Muscle of back (tissue), 11 donors: Measurements from ENCODE around the gene XRCC4. TPM values are rescaled to one million over a fixed set of nuclear protein-coding genes. Genes with fewer than 3 reads are reported as not detected.

Experiments used
- DNase-seq, 3 donors: peaks; one replicate each; pipeline versions ENCODE4 v3.0.0 to v3.0.0-alpha.2; 2013
- polyA plus RNA-seq, 10 donors: library from polyadenylated mRNA; unstranded; fragments of 120-200 nt; gene quantifications; one replicate each; pipeline ENCODE4 v1.2.1, GENCODE V29; 2013; ENCODE audit not compliant: insufficient read length in 10 of 10

The XRCC4 gene
- polyA plus RNA-seq, 10 donors, result 5.0 to 8.0 (median 6.1) TPM

DNA sequence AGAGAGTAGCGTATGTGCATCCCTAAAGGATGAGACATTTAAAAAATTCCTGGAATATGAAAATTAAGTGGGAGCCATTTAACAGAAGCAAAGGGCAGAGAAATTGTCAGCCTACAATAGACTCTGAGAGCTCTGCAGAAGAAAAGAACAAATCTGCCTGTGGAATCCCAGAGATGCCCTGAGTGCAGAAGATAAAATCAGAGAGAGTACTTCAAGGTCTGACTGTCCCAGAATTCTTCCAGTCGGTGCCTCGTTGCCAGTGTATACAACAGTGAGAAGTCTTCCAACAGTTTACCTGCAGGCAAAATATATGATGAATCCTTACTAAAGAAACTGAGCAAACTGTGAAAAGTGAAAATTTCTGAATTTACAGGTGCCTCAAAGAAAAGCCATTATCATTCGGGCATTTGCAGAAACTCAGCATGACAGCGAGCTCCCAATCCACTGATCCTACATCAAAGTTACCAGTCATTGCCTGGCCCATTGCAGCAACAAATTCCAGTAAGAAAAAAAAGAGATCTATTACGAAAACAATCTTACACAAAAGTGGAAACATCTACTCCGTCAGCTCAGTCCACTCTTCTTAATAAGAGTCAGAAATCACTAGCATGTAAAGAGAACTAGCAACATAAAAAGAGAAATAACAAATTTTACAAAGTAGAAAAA is 301.4 kb downstream of the XRCC4 start:
- DNase-seq, result no peak

DNA sequence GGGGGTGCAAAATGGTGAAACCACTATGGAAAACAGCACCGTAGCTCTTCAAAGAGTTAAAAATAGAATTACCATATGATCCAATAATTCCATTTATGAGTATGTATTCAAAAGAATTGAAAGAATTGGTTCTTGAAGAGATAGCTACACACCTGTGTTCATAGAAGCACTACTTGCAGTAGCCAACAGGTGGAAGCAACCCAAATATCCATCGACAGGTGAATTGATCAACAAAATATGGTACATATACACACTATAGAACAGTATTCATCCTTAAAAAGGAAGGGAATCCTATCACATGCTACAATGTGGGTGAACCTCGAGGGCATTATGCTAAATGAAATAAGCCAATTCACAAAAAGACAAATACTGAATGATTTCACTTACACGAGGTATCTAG is 308.5 kb downstream of the XRCC4 start:
- DNase-seq, result no peak

DNA sequence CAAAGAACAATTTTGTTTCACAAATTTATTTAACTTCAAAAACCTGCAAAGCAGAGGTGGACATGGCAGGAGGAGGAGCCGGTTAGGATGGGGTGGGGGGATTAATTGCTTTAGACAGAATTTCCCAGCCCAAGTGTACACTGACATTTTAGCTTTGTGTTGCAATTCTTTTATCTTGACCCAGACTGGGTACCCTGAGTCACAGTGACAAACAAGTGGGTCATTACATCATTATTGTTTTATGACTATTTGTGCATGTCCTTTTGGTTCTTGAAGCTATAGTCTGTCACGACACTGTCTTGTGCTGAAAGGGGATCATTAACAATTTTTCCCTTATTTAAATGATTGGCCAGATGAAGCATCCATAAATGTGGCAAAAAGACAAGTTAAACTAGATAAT is 309.7 kb downstream of the XRCC4 start:
- no peak for DNase-seq

GRCh38 chr5:83388608-83389007 is 311.3 kb downstream of the XRCC4 start:
- DNase-seq, result no peak

GRCh38 chr5:83392766-83393503 is 315.6 kb downstream of the XRCC4 start:
- no peak for DNase-seq

- no peak for DNase-seq
Observed at GRCh38 chr5:83393504-83393866, 316.1 kb downstream of the XRCC4 start.

DNA sequence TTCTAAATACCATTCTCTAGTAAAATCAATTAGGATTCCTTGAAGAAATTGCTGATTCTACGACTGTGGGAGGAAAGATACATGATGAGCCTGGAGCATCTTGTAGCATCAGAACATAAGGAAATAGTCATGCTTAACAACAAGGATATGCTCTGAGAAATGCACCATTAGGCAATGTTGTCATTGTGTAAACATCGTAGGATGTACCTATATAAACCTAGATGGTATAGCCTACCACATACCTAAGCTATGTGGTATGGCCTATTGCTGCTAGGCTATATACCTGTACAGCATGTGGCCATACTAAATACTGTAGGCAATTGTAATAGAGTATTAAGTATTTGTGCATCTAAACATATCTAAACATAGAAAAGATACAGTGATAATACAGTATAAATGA is 316.8 kb downstream of the XRCC4 start:
- DNase-seq, result no peak

DNA sequence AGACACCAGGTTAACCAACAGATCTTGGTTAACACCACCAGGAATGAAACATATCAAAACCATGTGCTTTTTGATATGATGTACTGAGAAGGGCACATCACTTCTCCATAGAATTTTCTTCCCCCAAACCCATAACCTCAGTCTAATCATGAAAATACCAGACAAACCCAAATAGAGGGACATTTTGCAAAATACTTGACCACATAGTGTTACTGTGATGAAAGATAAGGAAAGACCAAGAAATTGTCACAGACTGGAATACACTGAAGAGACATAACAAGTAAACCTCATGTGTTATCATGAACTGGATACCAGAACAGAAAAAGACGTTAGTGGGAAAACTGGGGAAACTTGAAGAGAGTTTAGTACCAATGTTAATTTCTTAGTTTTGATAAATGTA is 319.3 kb downstream of the XRCC4 start:
- DNase-seq, result no peak

- DNase-seq, result no peak
Observed at GRCh38 chr5:83397658-83398057, 320.3 kb downstream of the XRCC4 start.

GRCh38 chr5:83400241-83400640 is 322.9 kb downstream of the XRCC4 start:
- DNase-seq, result no peak

GRCh38 chr5:83400701-83401100 is 323.4 kb downstream of the XRCC4 start:
- no peak for DNase-seq

GRCh38 chr5:83401122-83401731 is 323.9 kb downstream of the XRCC4 start:
- no peak for DNase-seq

- DNase-seq, result no peak
Observed at GRCh38 chr5:83401775-83402174, 324.4 kb downstream of the XRCC4 start.

Other genes starting within 250 kb of the XRCC4 start
- 10 to 100 TPM; 60.9 to 91.5 (median 77.5) TPM for gene TMEM167A, start 153 bp upstream of the XRCC4 start, polyA plus RNA-seq